ENCODE results near the gene BSX.

DNA sequence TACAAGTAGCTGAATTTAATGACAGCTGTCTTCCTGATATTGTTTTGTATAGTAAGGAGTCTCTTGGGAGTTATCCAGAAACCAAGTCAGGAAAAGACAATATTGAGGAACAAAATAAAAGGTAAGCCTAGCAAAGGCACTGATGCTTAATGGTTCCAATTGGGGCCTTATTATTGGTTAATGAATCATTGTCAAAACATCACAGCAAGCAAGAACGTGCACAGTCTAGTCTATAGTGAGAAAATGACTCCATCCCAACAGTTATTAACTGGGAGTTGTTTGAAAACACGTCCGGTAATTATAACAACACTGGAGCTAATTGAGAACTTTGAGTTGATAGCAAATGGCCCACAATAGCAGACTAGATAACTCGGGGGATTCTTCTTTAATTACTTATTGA, 17.7 kb downstream of the BSX start:
- TF ChIP-seq, protein P1, sequence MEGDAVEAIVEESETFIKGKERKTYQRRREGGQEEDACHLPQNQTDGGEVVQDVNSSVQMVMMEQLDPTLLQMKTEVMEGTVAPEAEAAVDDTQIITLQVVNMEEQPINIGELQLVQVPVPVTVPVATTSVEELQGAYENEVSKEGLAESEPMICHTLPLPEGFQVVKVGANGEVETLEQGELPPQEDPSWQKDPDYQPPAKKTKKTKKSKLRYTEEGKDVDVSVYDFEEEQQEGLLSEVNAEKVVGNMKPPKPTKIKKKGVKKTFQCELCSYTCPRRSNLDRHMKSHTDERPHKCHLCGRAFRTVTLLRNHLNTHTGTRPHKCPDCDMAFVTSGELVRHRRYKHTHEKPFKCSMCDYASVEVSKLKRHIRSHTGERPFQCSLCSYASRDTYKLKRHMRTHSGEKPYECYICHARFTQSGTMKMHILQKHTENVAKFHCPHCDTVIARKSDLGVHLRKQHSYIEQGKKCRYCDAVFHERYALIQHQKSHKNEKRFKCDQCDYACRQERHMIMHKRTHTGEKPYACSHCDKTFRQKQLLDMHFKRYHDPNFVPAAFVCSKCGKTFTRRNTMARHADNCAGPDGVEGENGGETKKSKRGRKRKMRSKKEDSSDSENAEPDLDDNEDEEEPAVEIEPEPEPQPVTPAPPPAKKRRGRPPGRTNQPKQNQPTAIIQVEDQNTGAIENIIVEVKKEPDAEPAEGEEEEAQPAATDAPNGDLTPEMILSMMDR (IDR thresholded peaks at IDR 0.05; ENCODE audit: insufficient read depth, low read depth, low read length), result no peak
- TF ChIP-seq EZH2 (IDR thresholded peaks at IDR 0.05; ENCODE audit: insufficient read depth, low read length), result no peak
